ENCODE measurements around the gene ANKRD65. TPM values are rescaled to one million over a fixed set of nuclear protein-coding genes. Genes with fewer than 3 reads are reported as not detected.
"Not testable (repeated sequence)": the region's sequence is repeated elsewhere in the genome, so short reads cannot be mapped to it uniquely, and the experiment has no call there.

The ANKRD65 gene
- total RNA-seq, 2 experiments from 2014 or later: not detected

- Mint-ChIP-seq H3K27me3 (ENCODE audit: low read depth) (peaks cover 36% of the 10 kb centered on the region), H3K36me3 (ENCODE audit: low read depth) (no peaks in the 10 kb centered on the region), H3K4me3 (no peak overlapping the region), H3K9me3 (no peaks in the 10 kb centered on the region), H3K4me1 (ENCODE audit: low read depth) (peaks cover 6% of the 10 kb centered on the region), H3K27ac (no peak overlapping the region)
- intact Hi-C loops (cut with micrococcal nuclease): no loop called here
- DNase-seq: no peak
- CTCF ChIA-PET: no interaction called here
Measured at GRCh38 chr1:1425753-1426495, 4.8 kb upstream of the ANKRD65 start.

GRCh38 chr1:1425426-1425752 lies 4.3 kb upstream of the ANKRD65 start:
- no peak for DNase-seq
- intact Hi-C loops (cut with micrococcal nuclease): no loop called here
- no peaks in the 10 kb centered on the region for H3K9me3 Mint-ChIP-seq
- peaks cover 36% of the 10 kb centered on the region for H3K27me3 Mint-ChIP-seq (ENCODE audit: low read depth)
- no peaks in the 10 kb centered on the region for H3K36me3 Mint-ChIP-seq (ENCODE audit: low read depth)
- H3K4me3 Mint-ChIP-seq: no peak overlapping the region
- H3K27ac Mint-ChIP-seq: no peak overlapping the region
- peaks cover 6% of the 10 kb centered on the region for H3K4me1 Mint-ChIP-seq (ENCODE audit: low read depth)
- CTCF ChIA-PET: no interaction called here

GRCh38 chr1:1424707-1425106 lies 3.6 kb upstream of the ANKRD65 start:
- intact Hi-C loops (cut with micrococcal nuclease): no loop called here
- CTCF ChIA-PET: interaction anchor here (0.5 kb wide), 1 partner anchor 86 kb away, joined by 3 read pairs; no protein-coding TSS in a partner anchor
- no peak overlapping the region for H3K4me3 Mint-ChIP-seq

GRCh38 chr1:1423245-1423597 lies 2.1 kb upstream of the ANKRD65 start:
- CTCF ChIA-PET: no interaction called here
- H3K27ac Mint-ChIP-seq: no peak overlapping the region

More at GRCh38 chr1:1424707-1425106, 3.6 kb upstream of the ANKRD65 start:
- DNase-seq: no peak
- Mint-ChIP-seq H3K9me3 (no peaks in the 10 kb centered on the region), H3K4me1 (ENCODE audit: low read depth) (peaks cover 6% of the 10 kb centered on the region), H3K36me3 (ENCODE audit: low read depth) (no peaks in the 10 kb centered on the region), H3K27ac (no peak overlapping the region), H3K27me3 (ENCODE audit: low read depth) (peaks cover 32% of the 10 kb centered on the region)

GRCh38 chr1:1422465-1423244 lies 1.6 kb upstream of the ANKRD65 start:
- Mint-ChIP-seq H3K27me3 (ENCODE audit: low read depth) (peaks cover 24% of the 10 kb centered on the region), H3K9me3 (no peaks in the 10 kb centered on the region), H3K27ac (no peak overlapping the region), H3K4me3 (no peak overlapping the region), H3K4me1 (ENCODE audit: low read depth) (peaks cover 11% of the 10 kb centered on the region), H3K36me3 (ENCODE audit: low read depth) (no peaks in the 10 kb centered on the region)
- intact Hi-C loops (cut with micrococcal nuclease): no loop called here
- DNase-seq: no peak
- CTCF ChIA-PET: no interaction called here

More at GRCh38 chr1:1423245-1423597, 2.1 kb upstream of the ANKRD65 start:
- Mint-ChIP-seq H3K9me3 (no peaks in the 10 kb centered on the region), H3K4me1 (ENCODE audit: low read depth) (peaks cover 7% of the 10 kb centered on the region), H3K4me3 (no peak overlapping the region), H3K36me3 (ENCODE audit: low read depth) (no peaks in the 10 kb centered on the region), H3K27me3 (ENCODE audit: low read depth) (peaks cover 24% of the 10 kb centered on the region)
- intact Hi-C loops (cut with micrococcal nuclease): no loop called here
- no peak for DNase-seq

- H3K27me3 Mint-ChIP-seq (ENCODE audit: low read depth): peaks cover 24% of the 10 kb centered on the region
- no peaks in the 10 kb centered on the region for H3K36me3 Mint-ChIP-seq (ENCODE audit: low read depth)
- peaks cover 14% of the 10 kb centered on the region for H3K4me1 Mint-ChIP-seq (ENCODE audit: low read depth)
- CTCF ChIA-PET: no interaction called here
- intact Hi-C loops (cut with micrococcal nuclease): no loop called here
- no peaks in the 10 kb centered on the region for H3K9me3 Mint-ChIP-seq
- no peak overlapping the region for H3K4me3 Mint-ChIP-seq
- H3K27ac Mint-ChIP-seq: no peak overlapping the region
- no peak for DNase-seq
Measured at GRCh38 chr1:1421907-1422464, 910 bp upstream of the ANKRD65 start.

- no peak for DNase-seq
- CTCF ChIA-PET: no interaction called here
- H3K4me3 Mint-ChIP-seq: no peak overlapping the region
Measured at GRCh38 chr1:1420654-1421141, 378 bp downstream of the ANKRD65 start.

GRCh38 chr1:1419813-1420653 lies 1.0 kb downstream of the ANKRD65 start:
- peaks cover 14% of the 10 kb centered on the region for H3K27me3 Mint-ChIP-seq (ENCODE audit: low read depth)
- peaks cover 11% of the 10 kb centered on the region for H3K4me1 Mint-ChIP-seq (ENCODE audit: low read depth)
- no peaks in the 10 kb centered on the region for H3K9me3 Mint-ChIP-seq
- intact Hi-C loops (cut with micrococcal nuclease): no loop called here
- no peaks in the 10 kb centered on the region for H3K36me3 Mint-ChIP-seq (ENCODE audit: low read depth)
- no peak overlapping the region for H3K27ac Mint-ChIP-seq
- H3K4me3 Mint-ChIP-seq: no peak overlapping the region
- CTCF ChIA-PET: no interaction called here
- no peak for DNase-seq

More at GRCh38 chr1:1420654-1421141, 378 bp downstream of the ANKRD65 start:
- peaks cover 19% of the 10 kb centered on the region for H3K27me3 Mint-ChIP-seq (ENCODE audit: low read depth)
- H3K9me3 Mint-ChIP-seq: no peaks in the 10 kb centered on the region
- H3K27ac Mint-ChIP-seq: no peak overlapping the region
- H3K4me1 Mint-ChIP-seq (ENCODE audit: low read depth): peaks cover 11% of the 10 kb centered on the region
- intact Hi-C loops (cut with micrococcal nuclease): no loop called here
- H3K36me3 Mint-ChIP-seq (ENCODE audit: low read depth): no peaks in the 10 kb centered on the region

GRCh38 chr1:1419363-1419812 lies 1.7 kb downstream of the ANKRD65 start:
- H3K4me1 Mint-ChIP-seq (ENCODE audit: low read depth): peaks cover 11% of the 10 kb centered on the region
- peaks cover 8% of the 10 kb centered on the region for H3K27me3 Mint-ChIP-seq (ENCODE audit: low read depth)
- H3K9me3 Mint-ChIP-seq: no peaks in the 10 kb centered on the region
- no peak overlapping the region for H3K4me3 Mint-ChIP-seq
- H3K27ac Mint-ChIP-seq: no peak overlapping the region
- no peaks in the 10 kb centered on the region for H3K36me3 Mint-ChIP-seq (ENCODE audit: low read depth)
- CTCF ChIA-PET: no interaction called here
- intact Hi-C loops (cut with micrococcal nuclease): no loop called here
- DNase-seq: no peak

- DNase-seq: no peak
- H3K4me1 Mint-ChIP-seq (ENCODE audit: low read depth): peaks cover 11% of the 10 kb centered on the region
- no peaks in the 10 kb centered on the region for H3K9me3 Mint-ChIP-seq
- no peak overlapping the region for H3K4me3 Mint-ChIP-seq
- intact Hi-C loops (cut with micrococcal nuclease): no loop called here
- CTCF ChIA-PET: interaction anchor here (0.8 kb wide), 1 partner anchor 10 kb away, joined by 3 read pairs; no protein-coding TSS in a partner anchor
- H3K36me3 Mint-ChIP-seq (ENCODE audit: low read depth): no peaks in the 10 kb centered on the region
- H3K27me3 Mint-ChIP-seq (ENCODE audit: low read depth): peaks cover 8% of the 10 kb centered on the region
- H3K27ac Mint-ChIP-seq: no peak overlapping the region
Measured at GRCh38 chr1:1418464-1419362, 2.4 kb downstream of the ANKRD65 start.

- H3K27ac Mint-ChIP-seq; H3K36me3 Mint-ChIP-seq (ENCODE audit: low read depth); DNase-seq; H3K4me3 Mint-ChIP-seq; H3K9me3 Mint-ChIP-seq; H3K27me3 Mint-ChIP-seq (ENCODE audit: low read depth); intact Hi-C loops (cut with micrococcal nuclease): not testable (repeated sequence)
- peaks cover 11% of the 10 kb centered on the region for H3K4me1 Mint-ChIP-seq (ENCODE audit: low read depth)
- CTCF ChIA-PET: interaction anchor here (0.8 kb wide), 1 partner anchor 10 kb away, joined by 3 read pairs; no protein-coding TSS in a partner anchor
Measured at GRCh38 chr1:1417825-1418463, 3.1 kb downstream of the ANKRD65 start.
